WERI-Rb-1 (cell line): Measurements from ENCODE around the gene CDH4.

Experiments used
- DNase-seq: peaks from one replicate; pipeline ENCODE4 v3.0.0-alpha.2; 2020
- H3K27ac ChIP-seq: fragments of 250-450 bp; sonication (Bioruptor Pico); 2 replicates; pipeline ENCODE4 v1.5.1; 2020; ENCODE audit warnings: mild to moderate bottlenecking, moderate library complexity
- H3K27me3 ChIP-seq: fragments of 250-450 bp; sonication (Bioruptor Pico); 2 replicates; pipeline ENCODE4 v1.5.1; 2021; ENCODE audit warnings: mild to moderate bottlenecking, low read depth, moderate library complexity; ENCODE audit not compliant: insufficient read depth, severe bottlenecking
- H3K36me3 ChIP-seq: fragments of 250-450 bp; sonication (Bioruptor Pico); 2 replicates; pipeline ENCODE4 v1.5.1; 2020; ENCODE audit warnings: mild to moderate bottlenecking, moderate library complexity
- H3K4me3 ChIP-seq: 2 replicates; pipeline ENCODE4 v1.5.1; 2011; ENCODE audit warnings: low read depth, mild to moderate bottlenecking, control low read depth, low read length
- H3K9me3 ChIP-seq: fragments of 250-450 bp; sonication (Bioruptor Pico); 2 replicates; pipeline ENCODE4 v1.5.1; 2021; ENCODE audit warnings: mild to moderate bottlenecking, moderate library complexity; ENCODE audit not compliant: severe bottlenecking
- CTCF ChIP-seq: IDR thresholded peaks from 2 replicates; pipeline ENCODE4 v1.5.1; 2011; ENCODE audit warnings: low read depth, mild to moderate bottlenecking, control low read depth, inconsistent platforms, low read length

The CDH4 gene

GRCh38 chr20:61320691-61321425 is 68.8 kb downstream of the CDH4 start:
- peaks cover 92% of the 10 kb centered on the region for H3K27me3 ChIP-seq
- no peaks in the 10 kb centered on the region for H3K9me3 ChIP-seq
- no peak for DNase-seq
- H3K27ac ChIP-seq: no peak overlapping the region
- no peaks in the 10 kb centered on the region for H3K36me3 ChIP-seq
- TF ChIP-seq CTCF: no peak
- no peak overlapping the region for H3K4me3 ChIP-seq

GRCh38 chr20:61321481-61321880 is 69.4 kb downstream of the CDH4 start:
- DNase-seq: no peak
- Histone ChIP-seq H3K27me3 (peaks cover 92% of the 10 kb centered on the region), H3K9me3 (no peaks in the 10 kb centered on the region), H3K4me3 (no peak overlapping the region), H3K27ac (no peak overlapping the region), H3K36me3 (no peaks in the 10 kb centered on the region)
- no peak for TF ChIP-seq CTCF

- no peak overlapping the region for H3K4me3 ChIP-seq
- H3K36me3 ChIP-seq: no peaks in the 10 kb centered on the region
- no peaks in the 10 kb centered on the region for H3K9me3 ChIP-seq
- no peak for TF ChIP-seq CTCF
- no peak for DNase-seq
- no peak overlapping the region for H3K27ac ChIP-seq
- peaks cover 93% of the 10 kb centered on the region for H3K27me3 ChIP-seq
Measured at GRCh38 chr20:61322151-61322865, 70.2 kb downstream of the CDH4 start.

GRCh38 chr20:61324906-61325305 is 72.8 kb downstream of the CDH4 start:
- no peaks in the 10 kb centered on the region for H3K36me3 ChIP-seq
- no peak overlapping the region for H3K4me3 ChIP-seq
- H3K27me3 ChIP-seq: peaks cover 87% of the 10 kb centered on the region
- DNase-seq: no peak
- no peak overlapping the region for H3K27ac ChIP-seq
- no peaks in the 10 kb centered on the region for H3K9me3 ChIP-seq
- no peak for TF ChIP-seq CTCF

- Histone ChIP-seq H3K4me3 (no peak overlapping the region), H3K27me3 (peaks cover 86% of the 10 kb centered on the region), H3K9me3 (no peaks in the 10 kb centered on the region), H3K36me3 (no peaks in the 10 kb centered on the region), H3K27ac (no peak overlapping the region)
- no peak for DNase-seq
- no peak for TF ChIP-seq CTCF
Measured at GRCh38 chr20:61325718-61326117, 73.7 kb downstream of the CDH4 start.
